Mucosa of gallbladder (tissue), 1 donor: ENCODE data around the gene GULP1. TPM values are rescaled to one million over a fixed set of nuclear protein-coding genes. Genes with fewer than 3 reads are reported as not detected.
"Not testable (repeated sequence)": the region's sequence is repeated elsewhere in the genome, so short reads cannot be mapped to it uniquely, and the experiment has no call there.

Source experiments
- DNase-seq: peaks from one replicate; pipeline ENCODE4 v3.0.0-alpha.2; 2020; ENCODE audit warnings: low spot score
- total RNA-seq: library from RNA; stranded (reverse); gene quantifications from one replicate; pipeline ENCODE4 v1.2.1, GENCODE V29; 2021
- donor health status: DM: no; HTN: no; CAD: no.

The GULP1 gene
- total RNA-seq, 1 donor from 2014 or later, result 53.4 TPM

DNA sequence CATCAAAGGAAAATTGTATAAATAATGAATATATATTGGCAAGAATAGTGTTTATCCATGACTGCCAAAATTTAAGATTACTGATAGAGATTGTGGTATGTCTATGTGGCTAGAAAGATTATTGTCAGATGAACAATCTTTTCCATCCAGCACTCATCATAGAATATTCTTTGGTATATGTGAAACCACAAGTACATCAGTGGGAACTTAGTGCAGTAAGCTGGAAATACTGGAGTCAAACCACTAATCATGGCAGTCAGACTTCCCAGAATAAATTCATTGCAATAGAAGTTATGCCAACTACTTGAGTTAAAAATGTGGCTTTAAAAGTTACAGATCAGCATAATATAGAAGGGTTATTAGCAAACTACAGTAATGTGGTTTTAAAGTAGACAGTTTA lies 310.3 kb downstream of the GULP1 start:
- DNase-seq, result no peak

DNA sequence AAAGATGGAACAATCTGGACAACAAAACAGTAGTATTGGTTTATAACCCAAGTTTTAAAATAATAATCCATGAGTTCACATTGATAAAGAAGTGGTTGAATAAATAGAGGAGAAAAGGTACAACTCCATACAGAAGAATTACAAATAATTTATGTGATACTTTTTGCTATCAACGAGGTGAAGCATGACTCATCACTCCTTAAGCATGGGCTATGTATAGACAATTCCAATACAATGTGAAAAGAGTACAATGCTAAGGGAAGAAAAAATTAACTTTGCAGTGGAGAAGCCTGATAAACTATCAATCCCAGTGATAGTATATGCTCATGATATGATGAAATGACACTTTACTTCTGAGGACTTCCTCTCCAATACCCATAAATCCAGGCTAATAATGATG lies 312.9 kb downstream of the GULP1 start:
- DNase-seq, result no peak

DNA sequence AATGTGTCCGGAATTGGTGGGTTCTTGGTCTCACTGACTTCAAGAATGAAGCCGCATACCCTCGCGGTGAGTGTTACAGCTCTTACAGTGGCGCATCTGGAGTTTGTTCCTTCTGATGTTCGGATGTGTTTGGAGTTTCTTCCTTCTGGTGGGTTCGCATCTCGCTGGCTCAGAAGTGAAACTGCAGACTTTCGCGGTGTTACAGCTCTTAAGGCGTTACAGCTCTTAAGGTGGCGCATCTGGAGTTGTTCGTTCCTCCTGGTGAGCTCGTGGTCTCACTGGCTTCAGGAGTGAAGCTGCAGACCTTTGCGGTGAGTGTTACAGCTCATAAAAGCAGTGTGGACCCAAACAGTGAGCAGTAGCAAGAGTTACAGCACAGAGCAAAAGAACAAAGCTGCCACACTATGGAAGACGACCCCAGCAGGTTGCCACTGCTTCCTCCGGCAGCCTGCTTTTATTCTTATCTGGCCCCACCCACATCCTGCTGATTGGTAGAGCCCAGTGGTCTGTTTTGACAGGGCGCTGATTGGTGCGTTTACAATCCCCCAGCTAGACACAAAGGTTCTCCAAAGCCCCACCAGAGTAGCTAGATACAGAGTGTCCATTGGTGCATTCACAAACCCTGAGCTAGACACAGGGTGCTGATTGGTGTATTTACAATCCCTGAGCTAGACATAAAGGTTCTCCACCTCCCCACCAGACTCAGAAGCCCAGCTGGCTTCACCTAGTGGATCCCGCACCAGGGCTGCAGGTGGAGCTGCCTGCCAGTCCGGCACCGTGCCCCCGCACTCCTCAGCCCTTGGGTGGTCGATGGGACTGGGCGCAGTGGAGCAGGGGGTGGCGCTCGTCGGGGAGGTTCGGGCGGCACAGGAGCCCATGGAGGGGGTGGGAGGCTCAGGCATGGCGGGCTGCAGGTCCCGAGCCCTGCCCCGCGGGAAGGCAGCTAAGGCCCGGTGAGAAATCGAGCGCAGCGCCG lies 314.2 kb downstream of the GULP1 start:
- DNase-seq, result not testable (repeated sequence)

DNA sequence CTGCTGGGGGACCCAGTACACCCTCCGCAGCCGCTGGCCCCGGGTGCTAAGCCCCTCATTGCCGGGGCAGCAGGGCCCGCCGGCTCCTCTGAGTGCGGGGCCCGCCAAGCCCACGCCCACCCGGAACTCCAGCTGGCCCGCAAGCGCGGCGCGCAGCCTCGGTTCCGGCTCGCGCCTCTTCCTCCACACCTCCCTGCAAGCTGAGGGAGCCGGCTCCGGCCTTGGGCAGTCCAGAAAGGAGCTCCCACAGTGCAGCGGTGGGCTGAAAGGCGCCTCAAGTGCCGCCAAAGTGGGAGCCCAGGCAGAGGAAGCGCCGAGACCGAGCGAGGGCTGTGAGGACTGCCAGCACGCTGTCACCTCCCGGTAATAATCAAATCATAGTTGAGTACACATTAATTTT lies 314.9 kb downstream of the GULP1 start:
- DNase-seq, result not testable (repeated sequence)

DNA sequence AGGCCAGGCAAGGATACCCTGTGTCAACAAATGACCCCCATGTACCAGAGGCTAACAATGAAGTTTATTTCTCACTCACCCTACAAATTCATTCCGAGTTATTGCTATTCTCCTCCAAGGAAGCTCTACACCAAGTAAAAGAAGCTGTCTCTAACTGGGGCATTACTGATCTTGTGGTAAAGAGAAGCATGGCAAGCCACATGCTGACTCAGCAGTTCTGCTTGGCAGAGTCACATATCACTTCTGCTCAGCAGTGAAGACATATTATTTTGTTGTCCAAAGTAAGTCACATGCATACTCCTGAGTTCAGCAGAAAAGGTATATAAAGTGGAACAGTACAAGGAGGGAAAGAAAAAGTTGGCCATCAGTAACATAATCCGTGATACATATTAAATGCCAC lies 315.8 kb downstream of the GULP1 start:
- no peak for DNase-seq

DNA sequence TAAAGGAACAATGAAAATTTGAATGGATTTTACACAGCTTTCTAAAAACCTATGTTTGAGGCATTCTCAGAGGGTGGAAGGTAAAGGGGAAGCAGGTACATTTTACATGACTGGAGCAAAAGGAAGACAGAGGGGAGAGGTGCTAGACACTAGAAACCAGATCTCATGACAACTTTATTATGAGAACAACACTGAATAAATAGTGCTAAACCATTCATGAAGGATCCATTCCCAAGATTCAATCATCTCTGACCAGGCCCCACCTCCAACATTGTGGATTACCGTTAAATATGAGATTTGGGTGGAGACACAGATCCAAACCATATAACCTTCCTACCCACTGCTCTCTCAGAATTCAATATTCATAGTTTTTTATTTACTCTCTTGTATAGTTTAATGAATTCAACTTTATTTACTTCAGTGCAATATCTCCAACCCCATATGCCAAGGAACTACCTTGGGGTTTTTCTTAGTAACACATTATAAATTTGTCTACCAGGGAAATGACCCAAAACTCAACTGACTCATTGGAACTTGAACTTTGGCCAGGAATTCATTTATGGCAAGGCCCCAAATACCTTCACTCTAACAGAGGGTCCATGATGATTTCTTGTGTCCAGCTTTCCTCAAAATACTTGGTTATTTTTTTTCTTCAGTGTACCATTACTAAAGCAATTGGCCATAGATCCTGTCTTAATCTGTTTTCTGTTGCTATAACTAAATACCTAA lies 317.8 kb downstream of the GULP1 start:
- DNase-seq, result no peak

DNA sequence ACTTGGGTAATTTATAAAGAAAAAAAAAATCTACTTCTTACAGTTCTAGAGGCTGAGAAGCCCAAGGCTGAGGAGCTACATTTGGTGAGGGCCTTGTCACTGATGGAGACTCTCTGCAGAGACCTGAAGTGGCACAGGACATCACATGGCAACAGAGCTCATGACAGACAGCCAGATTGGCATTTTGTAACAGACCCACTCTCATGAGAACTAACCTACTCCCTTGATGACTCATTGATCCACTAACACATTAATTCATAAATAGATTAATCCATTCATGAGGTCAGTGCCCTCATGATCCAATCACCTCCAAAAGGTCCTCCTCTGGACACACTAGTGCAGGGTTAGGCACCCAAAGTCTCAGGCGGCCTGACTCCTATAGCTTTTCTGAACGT lies 318.4 kb downstream of the GULP1 start:
- no peak for DNase-seq

DNA sequence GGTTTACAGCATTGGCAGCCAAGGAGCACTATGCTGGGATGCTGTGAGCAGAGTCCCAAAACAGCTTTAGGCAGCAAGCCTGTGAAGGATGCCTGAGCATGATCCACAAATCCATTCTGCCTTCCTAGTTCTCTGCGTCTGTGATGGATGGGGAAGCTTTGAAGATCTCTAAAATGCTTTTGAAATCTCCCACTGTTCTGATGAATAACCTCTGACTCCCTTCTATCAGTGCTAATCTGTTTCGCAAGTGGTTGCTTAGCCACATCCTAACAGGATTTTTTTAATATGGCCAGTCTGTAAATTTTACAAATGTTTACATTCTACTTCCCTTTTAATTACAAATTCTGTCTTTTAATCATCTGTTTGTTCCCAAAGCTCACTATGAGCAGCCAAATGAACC lies 319.2 kb downstream of the GULP1 start:
- no peak for DNase-seq

DNA sequence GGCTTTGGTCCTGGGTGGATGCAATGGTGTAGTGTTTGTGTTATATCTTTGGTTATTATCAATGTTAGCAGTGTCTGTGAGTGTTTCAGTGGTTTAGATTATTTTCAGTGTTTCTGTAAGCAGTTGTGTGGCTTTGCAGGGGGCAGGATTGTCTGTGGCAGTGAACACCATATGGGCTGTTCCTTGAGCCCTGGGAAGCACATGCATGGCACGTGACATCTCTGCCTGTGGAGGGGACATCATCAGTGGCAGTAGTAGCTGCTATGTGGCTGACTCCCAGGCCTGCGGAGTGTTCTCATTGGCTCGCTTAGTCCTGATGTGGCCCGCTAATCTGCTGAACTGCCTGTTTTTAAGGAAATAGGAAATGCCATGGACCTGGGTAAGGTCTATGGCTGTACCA lies 327.5 kb downstream of the GULP1 start:
- no peak for DNase-seq

DNA sequence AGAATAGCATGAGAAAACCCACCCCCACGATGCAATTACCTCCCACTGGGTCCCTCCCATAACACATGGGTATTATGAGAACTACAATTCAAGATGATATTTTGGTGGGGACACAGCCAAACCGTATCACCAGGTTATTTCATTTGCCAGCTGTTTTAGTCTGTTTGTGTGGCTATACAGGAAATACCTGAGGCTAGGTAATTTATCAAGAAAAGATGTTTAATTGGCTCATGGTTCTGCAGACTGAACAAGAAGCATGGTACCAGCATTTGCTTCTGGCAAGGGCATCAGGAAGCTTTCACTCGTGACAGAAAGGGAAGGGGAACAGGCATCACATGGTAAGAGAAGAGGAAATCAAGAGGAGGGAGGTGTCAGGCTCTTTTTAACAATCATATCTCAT lies 329.2 kb downstream of the GULP1 start:
- no peak for DNase-seq

DNA sequence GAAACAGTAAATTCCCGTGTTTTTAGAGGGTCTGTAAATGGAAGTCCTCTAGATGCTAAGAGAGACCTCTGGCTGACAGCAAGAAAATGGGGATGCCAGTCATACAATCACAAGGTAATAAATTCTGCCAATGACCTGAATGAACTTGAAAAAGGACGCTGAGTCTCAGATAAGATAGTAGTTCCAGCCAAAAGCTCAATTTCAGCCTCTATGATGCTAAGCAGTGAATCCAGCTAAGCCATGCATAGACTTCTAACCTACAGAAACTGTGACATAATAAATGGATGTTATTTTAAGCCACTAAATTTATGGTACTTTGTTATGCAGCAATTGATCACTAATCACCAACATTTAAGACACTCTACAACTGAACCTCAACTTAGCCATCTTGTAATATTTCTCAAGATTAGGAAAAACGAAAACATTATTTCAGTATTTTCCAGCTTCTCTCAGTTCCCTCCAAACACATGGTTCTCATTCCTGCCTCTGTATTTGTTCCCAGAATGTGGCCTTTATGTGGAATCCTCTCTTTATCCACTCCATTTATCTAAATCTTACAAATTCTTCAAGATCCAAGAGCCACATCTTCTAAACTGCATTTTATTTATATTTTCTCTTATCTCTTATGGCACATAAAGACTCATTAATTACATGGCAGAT lies 331.1 kb downstream of the GULP1 start:
- DNase-seq, result no peak

DNA sequence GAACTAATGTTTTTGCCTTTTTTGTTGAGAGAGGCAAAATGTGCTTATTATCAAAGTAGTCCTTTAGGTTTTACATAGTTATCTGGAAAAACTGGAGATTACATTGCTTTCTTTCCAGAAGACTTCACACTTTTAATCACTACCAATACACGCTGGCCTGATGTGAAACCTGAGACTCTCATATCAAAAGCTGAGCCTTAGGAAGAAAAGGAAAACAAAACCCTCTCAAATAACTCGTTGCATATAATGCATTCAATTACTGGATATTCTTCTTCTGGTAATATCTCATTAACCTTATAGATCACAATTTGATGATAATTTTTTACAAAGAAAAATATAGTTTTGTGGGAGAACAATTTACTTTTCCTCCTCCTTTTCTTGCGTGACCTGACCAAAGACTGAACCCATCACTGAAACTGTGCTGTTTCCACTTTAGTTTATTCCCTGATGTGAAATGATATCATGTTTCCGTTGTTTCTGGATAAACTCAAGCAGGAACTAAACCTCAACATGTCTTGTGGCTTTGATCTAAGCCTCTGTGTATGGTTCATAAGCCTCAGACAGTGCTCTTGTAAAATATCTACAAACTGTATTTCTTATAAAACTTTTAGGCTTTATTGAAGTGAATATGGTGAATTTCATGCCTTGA lies 332.4 kb downstream of the GULP1 start:
- DNase-seq, result no peak

DNA sequence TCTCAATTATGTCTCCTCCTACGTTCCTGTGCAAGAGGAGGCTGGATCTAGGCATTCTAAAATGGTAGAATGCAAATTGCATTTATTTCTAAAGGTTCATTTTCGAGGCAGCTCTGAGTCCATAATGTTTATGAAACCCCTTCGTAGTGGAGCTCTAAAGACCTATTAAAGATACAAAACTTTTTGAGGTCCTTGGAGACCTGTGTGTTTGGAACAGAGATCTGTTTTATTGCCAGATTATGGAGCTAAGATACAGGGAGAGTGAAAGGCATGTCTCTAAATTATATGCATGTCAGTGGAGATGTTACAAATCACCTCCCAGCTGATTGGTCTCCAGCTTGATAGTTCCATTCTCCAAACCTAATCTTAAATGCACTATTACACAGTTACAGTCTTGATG lies 335.8 kb downstream of the GULP1 start:
- no peak for DNase-seq

DNA sequence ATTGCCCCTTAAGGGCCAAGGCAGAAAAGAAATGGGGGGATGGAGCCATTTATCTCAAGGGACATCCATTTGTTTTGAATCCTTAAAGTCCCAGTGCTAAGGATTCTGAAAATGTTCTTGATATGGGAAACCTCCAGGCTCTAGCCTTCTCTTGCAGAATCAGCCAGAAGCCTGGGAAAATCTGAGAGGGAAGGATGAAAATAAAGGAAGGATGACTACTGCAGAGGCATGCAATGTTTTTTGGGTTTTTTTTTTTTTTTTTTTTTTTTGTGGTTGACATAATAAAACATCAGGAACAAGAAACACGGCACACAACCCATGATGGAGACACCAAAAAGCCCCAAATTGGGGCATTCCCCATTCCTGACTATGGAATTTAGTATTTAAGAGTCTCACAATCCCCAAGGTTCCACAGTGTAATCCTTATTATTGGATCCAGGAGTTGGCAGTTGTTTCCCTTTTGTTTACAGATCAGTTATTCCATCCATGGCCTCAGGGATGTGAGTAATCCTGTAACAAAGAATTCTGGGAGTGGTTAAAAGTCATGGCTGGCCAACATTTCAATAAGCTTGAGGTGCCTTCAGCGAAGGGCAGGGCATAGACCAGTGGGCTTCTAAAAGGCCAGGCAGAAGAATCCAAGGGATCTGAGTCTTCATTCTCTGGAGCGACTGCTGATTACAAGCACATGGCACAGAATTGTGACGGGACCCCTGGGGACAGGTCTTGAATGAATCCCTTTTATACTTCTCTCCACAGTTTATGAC lies 337.5 kb downstream of the GULP1 start:
- no peak for DNase-seq

DNA sequence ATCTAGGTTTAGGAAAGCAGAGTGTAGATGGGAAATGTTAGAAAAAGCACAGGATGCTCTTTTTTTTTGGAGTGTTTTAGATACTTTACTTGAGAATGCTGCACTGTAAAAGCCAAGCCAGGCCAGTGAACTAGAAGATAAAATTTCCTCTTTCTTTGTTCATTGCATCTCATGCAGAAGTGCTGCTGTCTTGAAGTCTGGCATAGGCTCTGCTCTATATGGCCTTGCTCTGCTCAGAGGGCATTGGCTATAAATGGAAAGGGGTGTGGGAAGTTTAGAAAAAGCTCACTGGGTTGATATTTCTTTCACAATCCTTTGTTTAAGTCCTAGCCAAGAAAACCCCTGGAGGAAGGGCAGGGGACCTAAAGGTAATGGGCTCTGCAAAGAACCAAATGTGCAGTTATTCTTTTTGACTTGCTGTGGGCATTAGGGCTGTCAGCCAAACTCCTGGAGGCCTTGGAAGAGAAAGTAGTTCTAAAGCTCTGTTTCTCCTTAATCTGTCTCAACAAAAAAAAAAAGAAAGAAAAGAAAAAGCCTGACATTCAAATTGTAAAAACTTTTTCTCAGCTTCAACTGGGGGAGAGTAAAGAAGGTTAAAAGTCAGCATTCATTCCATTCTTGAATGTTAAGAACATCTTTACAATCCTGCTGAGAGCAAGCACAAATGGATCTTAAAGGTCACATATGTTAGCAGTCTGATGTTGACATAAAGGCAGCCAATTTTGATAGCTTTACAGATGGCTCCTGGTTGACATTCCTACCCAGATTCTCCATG lies 338.3 kb downstream of the GULP1 start:
- no peak for DNase-seq

DNA sequence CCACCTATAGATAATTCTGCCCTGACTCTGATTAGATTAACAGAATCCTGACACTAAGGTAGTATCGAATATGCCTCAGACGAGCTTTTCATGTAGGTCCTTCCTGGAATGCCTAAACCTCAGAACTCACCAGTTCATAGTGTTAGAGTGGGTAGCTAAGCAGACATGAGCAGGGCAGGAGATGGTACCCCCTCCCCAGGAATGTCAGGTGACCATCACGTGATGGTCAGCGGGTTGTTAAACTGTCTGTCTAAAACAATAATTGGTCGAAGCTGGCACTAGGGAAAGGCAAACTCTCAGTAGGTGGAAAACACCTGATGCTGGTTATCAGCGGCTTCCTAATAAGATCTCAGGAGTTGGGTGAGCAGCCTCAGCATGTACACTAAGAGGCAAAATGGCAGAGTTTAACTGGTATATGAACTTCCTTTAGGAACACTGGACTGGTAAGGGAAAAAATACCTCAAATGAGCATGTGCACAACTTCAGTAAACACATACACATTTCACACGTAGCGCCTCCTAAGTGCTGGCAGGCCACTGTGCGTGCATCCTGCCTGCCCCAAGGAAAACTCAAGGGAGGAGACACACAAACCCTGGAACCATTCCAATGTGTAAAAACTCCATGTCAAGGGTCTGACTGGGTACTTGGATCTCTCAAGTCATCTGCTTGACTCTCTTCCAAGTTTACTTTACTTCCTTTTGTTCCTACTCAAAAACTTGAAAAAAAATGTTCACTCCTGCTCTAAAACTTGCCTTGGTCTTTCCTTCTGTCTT lies 339.5 kb downstream of the GULP1 start:
- DNase-seq, result no peak

DNA sequence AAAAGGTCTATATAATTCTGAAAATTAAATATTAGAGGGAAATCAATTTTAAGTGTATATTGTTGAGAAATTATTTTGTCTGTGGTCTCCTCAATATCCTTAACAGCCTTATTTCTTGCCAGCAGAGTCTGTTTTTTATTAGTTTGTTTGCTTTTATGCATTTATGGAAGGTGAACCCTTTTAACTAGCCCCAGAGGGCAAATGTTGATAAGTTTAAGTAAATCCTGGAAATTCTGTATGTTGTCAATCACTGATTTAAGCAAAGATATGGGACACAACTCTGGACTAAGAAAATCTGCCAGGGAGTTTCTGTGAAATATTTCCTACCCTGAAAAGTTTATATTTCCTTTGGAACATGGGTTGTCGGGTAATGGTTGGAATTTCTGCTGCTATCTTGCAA lies 343.0 kb downstream of the GULP1 start:
- no peak for DNase-seq
